SK-N-SH treated with all-trans-retinoic acid at 6 μM for 48 hours (cell line): Measurements from ENCODE around the gene IMPACT.

Experiments
- ATAC-seq: fragments of 200-7000 bp; cut with Tn5 transposase; 3 replicates; pipeline ENCODE4 v1.9.1; 2020; ENCODE audit warnings: mild to moderate bottlenecking, moderate library complexity
- ARNTL ChIP-seq: fragments of 450-650 bp; formaldehyde crosslinking; IDR thresholded peaks from 2 replicates; pipeline ENCODE4 v1.5.0; 2020; ENCODE audit warnings: low read depth, mild to moderate bottlenecking, moderate library complexity, borderline replicate concordance
- BACH2 ChIP-seq: fragments of 250-450 bp; sonication (Bioruptor Pico); IDR thresholded peaks from 2 replicates; pipeline ENCODE4 v1.9.0; 2021; ENCODE audit warnings: mild to moderate bottlenecking, borderline replicate concordance
- CREB5 ChIP-seq: fragments of 250-450 bp; sonication (Bioruptor Pico); IDR thresholded peaks from 2 replicates; pipeline ENCODE4 v1.5.1; 2020; ENCODE audit warnings: low read depth, mild to moderate bottlenecking, moderate library complexity
- CSDC2 ChIP-seq: fragments of 250-450 bp; sonication (Bioruptor Pico); IDR thresholded peaks from 2 replicates; pipeline ENCODE4 v1.5.0; 2020; ENCODE audit warnings: mild to moderate bottlenecking, moderate library complexity
- CSRNP3 ChIP-seq: fragments of 250-450 bp; sonication (Bioruptor Pico); IDR thresholded peaks from 2 replicates; pipeline ENCODE4 v1.5.1; 2021; ENCODE audit warnings: mild to moderate bottlenecking, moderate library complexity
- ESRRG ChIP-seq: fragments of 250-450 bp; sonication (Bioruptor Pico); IDR thresholded peaks from 2 replicates; pipeline ENCODE4 v1.6.1; 2021; ENCODE audit warnings: mild to moderate bottlenecking
- ISL1 ChIP-seq: fragments of 250-450 bp; sonication (Bioruptor Pico); IDR thresholded peaks from 2 replicates; pipeline ENCODE4 v2.1.2; 2022; ENCODE audit warnings: mild to moderate bottlenecking, moderate library complexity
- OSR1 ChIP-seq: fragments of 250-450 bp; sonication (Bioruptor Pico); IDR thresholded peaks from 2 replicates; pipeline ENCODE4 v1.8.0; 2022; ENCODE audit warnings: moderate library complexity, mild to moderate bottlenecking, inconsistent platforms
- PPARA ChIP-seq: fragments of 250-450 bp; sonication (Bioruptor Pico); IDR thresholded peaks from 2 replicates; pipeline ENCODE4 v1.5.0; 2020; ENCODE audit warnings: mild to moderate bottlenecking, borderline replicate concordance
- RARB ChIP-seq: fragments of 250-450 bp; sonication (Bioruptor Pico); IDR thresholded peaks from 2 replicates; pipeline ENCODE4 v1.8.0; 2021; ENCODE audit warnings: mild to moderate bottlenecking, moderate library complexity
- SNAI2 ChIP-seq: fragments of 250-450 bp; sonication (Bioruptor Pico); IDR thresholded peaks from 2 replicates; pipeline ENCODE4 v1.5.0; 2020; ENCODE audit warnings: mild to moderate bottlenecking, moderate library complexity
- TCF4 ChIP-seq: fragments of 250-450 bp; sonication (Bioruptor Pico); IDR thresholded peaks from 2 replicates; pipeline ENCODE4 v1.8.0; 2021; ENCODE audit warnings: mild to moderate bottlenecking, moderate library complexity, borderline replicate concordance
- TOX ChIP-seq: fragments of 250-450 bp; sonication (Bioruptor Pico); IDR thresholded peaks from 2 replicates; pipeline ENCODE4 v1.8.0; 2021; ENCODE audit warnings: mild to moderate bottlenecking, moderate library complexity, borderline replicate concordance
- TSHZ2 ChIP-seq: fragments of 250-450 bp; sonication (Bioruptor Pico); IDR thresholded peaks from 2 replicates; pipeline ENCODE4 v1.5.0; 2020; ENCODE audit warnings: mild to moderate bottlenecking, moderate library complexity
- ZC3H10 ChIP-seq: fragments of 250-450 bp; sonication (Bioruptor Pico); IDR thresholded peaks from 2 replicates; pipeline ENCODE4 v1.5.1; 2021; ENCODE audit warnings: mild to moderate bottlenecking, moderate library complexity
- ZFP3 ChIP-seq: fragments of 250-450 bp; sonication (Bioruptor Pico); IDR thresholded peaks from 2 replicates; pipeline ENCODE4 v1.5.0; 2020; ENCODE audit warnings: mild to moderate bottlenecking, moderate library complexity
- ZNF565 ChIP-seq: fragments of 450-650 bp; formaldehyde crosslinking; conservative IDR thresholded peaks from 2 replicates; pipeline ENCODE4 v1.5.0; 2020; ENCODE audit warnings: low read depth, mild to moderate bottlenecking, moderate library complexity
- ZNF70 ChIP-seq: fragments of 450-650 bp; formaldehyde crosslinking; IDR thresholded peaks from 2 replicates; pipeline ENCODE4 v1.5.0; 2020; ENCODE audit warnings: mild to moderate bottlenecking, moderate library complexity
- TF ChIP-seq, protein P1 (sequence below): fragments of 250-450 bp; sonication (Bioruptor Pico); IDR thresholded peaks from 2 replicates; pipeline ENCODE4 v1.8.0; 2021; ENCODE audit warnings: low read depth, mild to moderate bottlenecking, moderate library complexity, borderline replicate concordance

IMPACT gene

DNA sequence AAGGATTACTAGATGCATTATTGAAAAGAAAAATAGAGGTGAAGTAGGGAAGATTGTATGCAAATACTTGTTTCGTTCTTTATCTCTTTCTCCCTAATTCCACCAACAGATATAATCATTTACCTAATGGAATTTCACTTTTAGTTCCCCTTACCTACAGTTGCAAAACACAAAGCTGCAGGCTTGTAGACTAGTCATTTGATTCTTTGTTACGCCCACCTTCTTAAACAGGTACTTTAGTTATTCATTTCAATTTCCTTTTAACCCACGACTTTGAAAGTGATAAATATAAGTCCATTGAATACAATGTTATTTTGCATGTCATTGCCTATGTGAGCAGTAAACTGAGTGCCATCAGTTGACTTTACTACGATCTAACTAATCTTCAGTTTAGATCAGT is 30.1 kb downstream of the IMPACT start:
- no peak for TF ChIP-seq OSR1 (CRISPR knock-in tag)
- ATAC-seq: no peak

DNA sequence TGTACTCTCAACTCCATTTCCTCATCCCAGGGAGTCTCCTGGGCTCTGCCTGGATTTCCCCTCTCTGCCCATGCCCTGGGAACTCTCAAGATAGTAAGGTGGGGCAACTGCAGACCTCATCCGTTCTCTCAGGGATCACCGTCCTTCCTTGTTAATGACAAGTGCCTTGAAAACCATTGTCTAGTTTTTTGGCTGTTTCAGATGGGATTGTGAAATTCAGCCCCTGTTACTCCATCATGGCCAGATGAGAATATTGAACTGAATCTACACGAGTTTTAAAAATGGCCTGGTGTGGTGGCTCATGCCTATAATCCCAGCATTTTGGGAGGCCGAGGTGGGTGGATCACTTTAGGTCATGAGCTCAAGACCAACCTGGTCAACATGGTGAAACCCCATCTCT is 33.3 kb downstream of the IMPACT start:
- no peak for ATAC-seq
- TF ChIP-seq ZC3H10 (CRISPR knock-in tag): no peak
- no peak for TF ChIP-seq TCF4 (CRISPR knock-in tag)
- no peak for TF ChIP-seq ESRRG (CRISPR knock-in tag)
- no peak for TF ChIP-seq CREB5 (CRISPR knock-in tag)
- TF ChIP-seq CSDC2: no peak
- no peak for TF ChIP-seq ZFP3 (CRISPR knock-in tag)
- TF ChIP-seq ISL1 (CRISPR knock-in tag): no peak
- no peak for TF ChIP-seq CSRNP3 (CRISPR knock-in tag)
- TF ChIP-seq, protein P1, sequence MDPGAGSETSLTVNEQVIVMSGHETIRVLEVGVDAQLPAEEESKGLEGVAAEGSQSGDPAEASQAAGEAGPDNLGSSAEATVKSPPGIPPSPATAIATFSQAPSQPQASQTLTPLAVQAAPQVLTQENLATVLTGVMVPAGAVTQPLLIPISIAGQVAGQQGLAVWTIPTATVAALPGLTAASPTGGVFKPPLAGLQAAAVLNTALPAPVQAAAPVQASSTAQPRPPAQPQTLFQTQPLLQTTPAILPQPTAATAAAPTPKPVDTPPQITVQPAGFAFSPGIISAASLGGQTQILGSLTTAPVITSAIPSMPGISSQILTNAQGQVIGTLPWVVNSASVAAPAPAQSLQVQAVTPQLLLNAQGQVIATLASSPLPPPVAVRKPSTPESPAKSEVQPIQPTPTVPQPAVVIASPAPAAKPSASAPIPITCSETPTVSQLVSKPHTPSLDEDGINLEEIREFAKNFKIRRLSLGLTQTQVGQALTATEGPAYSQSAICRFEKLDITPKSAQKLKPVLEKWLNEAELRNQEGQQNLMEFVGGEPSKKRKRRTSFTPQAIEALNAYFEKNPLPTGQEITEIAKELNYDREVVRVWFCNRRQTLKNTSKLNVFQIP (CRISPR knock-in tag): no peak
- TF ChIP-seq TOX (CRISPR knock-in tag): no peak
- TF ChIP-seq ARNTL (CRISPR knock-in tag): no peak
- TF ChIP-seq RARB: no peak
- no peak for TF ChIP-seq SNAI2
- TF ChIP-seq ZNF70: no peak

DNA sequence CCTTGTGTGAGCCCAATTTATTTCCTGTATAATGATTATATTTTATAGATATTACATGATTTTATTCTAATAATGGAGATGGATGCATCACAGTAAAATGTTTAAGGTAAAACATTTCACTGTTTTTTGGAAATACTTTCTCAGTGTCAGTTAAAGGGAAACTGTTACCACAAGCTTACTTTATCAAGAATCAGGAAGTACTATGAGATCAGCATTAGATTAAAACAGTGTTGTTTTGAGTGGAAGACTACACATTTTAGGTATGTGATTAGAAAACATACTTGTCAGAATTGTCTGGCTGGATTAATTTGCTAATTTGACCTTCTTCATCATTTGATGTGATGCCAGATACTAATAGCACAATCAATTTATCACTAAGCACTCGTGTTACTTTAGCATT is 33.9 kb downstream of the IMPACT start, which contains the start of gene HRH4:
Gene HRH4, plus strand, starts transcription at position 250 of the 400 bp plus-strand sequence. Its CDS starts 92 bp downstream, at position 342.
- TF ChIP-seq CSRNP3 (CRISPR knock-in tag): no peak
- TF ChIP-seq ZNF70: no peak
- no peak for TF ChIP-seq ZNF565
- TF ChIP-seq CREB5 (CRISPR knock-in tag): no peak
- no peak for TF ChIP-seq PPARA (CRISPR knock-in tag)
- TF ChIP-seq CSDC2: no peak
- TF ChIP-seq ISL1 (CRISPR knock-in tag): no peak

DNA sequence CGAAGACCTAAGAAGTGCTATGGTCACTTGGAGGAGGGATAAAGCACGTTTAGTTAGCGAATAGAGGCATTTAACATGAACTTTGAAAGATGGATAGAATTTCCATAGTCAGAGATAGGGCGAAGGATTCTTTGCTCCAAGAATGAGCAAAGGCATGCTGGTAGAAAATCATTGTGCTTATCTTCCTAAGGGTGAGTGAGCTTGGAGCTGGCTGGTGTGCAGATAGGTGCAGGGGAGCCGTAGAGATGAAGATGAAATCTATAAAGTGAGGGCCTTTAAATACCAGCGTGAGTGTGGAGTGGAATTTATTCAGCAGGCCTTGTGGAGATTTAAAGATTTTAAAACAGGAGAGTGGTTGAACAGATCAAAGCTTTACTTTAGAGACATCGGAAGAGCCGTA is 35.5 kb downstream of the IMPACT start:
- ATAC-seq: no peak
- no peak for TF ChIP-seq RARB
- TF ChIP-seq PPARA (CRISPR knock-in tag): no peak
- no peak for TF ChIP-seq CSRNP3 (CRISPR knock-in tag)
- TF ChIP-seq TSHZ2 (CRISPR knock-in tag): no peak
- no peak for TF ChIP-seq TCF4 (CRISPR knock-in tag)
- TF ChIP-seq BACH2 (CRISPR knock-in tag): no peak
- TF ChIP-seq ZNF70: no peak
- no peak for TF ChIP-seq ZC3H10 (CRISPR knock-in tag)
- TF ChIP-seq ISL1 (CRISPR knock-in tag): no peak
- TF ChIP-seq ZFP3 (CRISPR knock-in tag): no peak

More for the DNA sequence above, 33.9 kb downstream of the IMPACT start, which contains the start of gene HRH4:
- ATAC-seq: no peak
